GM18951 (cell line): ENCODE measurements around the gene MTA1.

Experiments used
- POLR2A ChIP-seq: IDR thresholded peaks from 4 replicates; pipeline ENCODE4 v1.6.1; 2011; ENCODE audit warnings: mild to moderate bottlenecking; ENCODE audit not compliant: insufficient read length, insufficient read depth; ENCODE audit errors: extremely low read depth
- in situ Hi-C: fragments of 300-500 bp; cut with MboI; formaldehyde crosslinking; loops from one replicate; pipeline ENCODE4 v1.12.0; 2022; ENCODE audit warnings: low sequenced_read_pairs, mixed read lengths, inconsistent platforms; ENCODE audit not compliant: unreplicated experiment

MTA1 gene

DNA sequence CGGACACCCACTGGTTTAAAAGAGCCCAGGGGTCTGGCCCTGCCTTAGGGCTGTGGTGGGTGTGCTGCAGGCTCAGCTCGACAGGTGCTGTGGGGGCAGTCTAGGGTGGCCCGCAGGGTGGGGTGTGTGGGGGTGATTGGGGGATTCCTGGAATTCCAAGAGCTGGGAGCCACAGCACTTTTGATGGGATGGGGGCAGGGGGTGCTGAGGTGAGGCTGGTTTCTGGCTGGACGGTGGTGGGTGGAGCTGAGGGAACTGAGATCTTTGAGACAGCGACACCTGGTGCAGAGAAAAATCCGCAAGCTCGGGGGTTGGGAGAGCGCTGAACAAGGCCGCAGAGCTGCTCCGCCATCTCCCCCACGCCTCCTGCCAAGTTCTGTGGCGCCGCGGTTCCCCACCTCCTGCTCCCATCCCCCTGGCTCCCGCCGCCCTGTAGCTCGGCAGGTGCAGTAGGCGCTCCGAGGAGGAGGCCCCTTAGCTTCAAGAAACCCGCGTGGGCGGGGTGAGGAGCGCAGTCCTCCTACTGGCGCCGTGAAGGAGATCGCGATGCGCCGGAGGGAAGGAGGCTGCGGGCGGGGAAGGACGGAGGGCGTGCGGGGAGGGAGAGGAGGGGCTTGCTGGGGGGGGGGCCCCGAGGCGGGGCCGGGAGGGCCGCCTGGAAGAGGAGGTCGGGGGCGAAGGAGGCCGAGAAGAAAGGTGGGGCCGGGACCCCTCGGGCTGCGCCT lies 70.1 kb downstream of the MTA1 start:
- peak; percentile 50 for TF ChIP-seq POLR2A
- in situ Hi-C loops = no loop called here

DNA sequence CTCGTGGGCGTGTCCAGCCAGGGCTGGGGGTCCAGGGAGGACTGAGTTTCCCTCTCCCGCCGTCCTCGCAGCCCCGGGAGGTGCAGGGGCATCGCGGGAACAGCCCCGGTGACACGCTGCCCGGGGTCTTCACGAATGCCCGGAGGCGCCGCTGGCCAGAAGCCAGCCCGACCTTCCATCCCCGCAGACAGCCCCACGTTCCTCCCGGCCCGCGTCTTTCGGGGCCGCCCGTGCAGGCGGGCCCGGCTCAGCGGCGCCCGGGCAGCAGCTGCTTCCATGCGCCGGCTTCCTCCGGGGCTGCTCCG lies 70.6 kb downstream of the MTA1 start:
- no peak for TF ChIP-seq POLR2A
- in situ Hi-C loops = no loop called here

DNA sequence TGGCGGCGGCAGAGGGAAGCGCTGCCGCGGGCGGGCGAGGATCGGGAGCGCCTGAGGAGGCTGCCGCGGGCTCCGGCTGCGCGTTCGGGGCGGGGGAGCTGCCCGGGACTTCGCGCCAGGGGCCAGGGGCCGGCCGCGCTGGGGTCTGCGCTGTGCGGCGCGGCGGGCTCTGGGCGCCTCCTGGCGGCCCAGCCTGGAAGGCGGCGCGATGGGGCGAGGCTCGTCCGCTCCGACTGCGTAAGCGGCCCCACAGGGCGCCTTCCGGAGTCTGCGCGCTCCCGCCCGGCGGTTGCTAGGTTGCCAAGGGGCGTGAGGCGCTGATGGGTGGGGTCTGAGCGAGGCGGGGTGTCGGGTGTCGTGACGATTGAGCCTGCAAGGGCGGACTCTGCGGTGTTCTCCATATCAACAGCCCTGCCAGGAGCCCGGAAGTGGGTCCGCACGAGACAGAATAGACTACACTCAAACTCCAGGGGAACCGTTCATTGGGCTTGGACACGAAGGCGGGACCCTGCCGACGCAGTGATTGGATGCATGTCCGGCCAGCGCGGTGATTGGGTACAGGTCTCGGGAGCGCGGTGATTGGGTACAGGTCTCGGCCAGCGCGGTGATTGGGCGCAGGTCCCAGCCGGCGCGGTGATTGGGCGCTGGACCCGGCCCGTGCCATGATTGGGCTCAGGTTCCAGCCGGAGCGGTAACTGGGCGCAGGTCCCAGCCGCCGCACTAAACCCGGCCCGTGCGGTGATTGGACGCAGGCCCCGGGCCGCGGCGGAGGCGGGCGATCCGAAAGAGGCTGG lies 71.1 kb downstream of the MTA1 start, which contains the start of gene TEDC1:
Gene TEDC1, plus strand, starts transcription at position 675 of the 794 bp plus-strand sequence. CDS start 130 bp downstream, outside the sequence.
- peak; percentile 81 for TF ChIP-seq POLR2A
- in situ Hi-C loops = no loop called here

DNA sequence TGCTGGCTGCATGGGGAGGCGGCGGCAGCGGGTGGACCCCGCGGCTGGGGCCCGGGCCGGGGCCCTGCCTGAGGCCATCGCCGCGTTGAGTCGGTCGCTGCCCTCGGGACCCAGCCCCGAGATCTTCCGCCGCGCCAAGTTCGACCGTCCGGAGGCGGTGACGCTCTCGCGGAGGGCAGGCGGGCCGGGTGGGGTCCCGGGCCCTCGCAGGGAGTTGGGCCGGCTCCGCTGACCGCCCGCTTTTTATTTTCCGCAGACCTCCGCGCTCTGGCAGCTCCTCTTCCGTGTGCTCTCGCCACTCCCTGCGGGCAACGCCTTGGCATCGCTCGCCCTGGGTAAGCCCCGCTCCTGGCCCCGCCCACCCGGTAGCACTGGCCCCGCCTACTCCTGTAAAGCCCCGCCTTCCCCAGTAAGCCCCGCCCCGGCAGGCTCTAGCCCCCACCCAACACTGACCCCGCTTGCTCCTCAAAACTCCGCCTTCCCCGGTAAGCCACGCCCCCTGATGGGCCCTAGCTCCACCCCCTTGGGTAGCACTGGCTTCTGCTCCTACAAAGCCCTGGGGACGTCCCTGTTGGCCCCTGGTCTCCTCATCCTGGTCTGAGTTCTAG lies 71.8 kb downstream of the MTA1 start:
- in situ Hi-C loops = no loop called here
- peak; percentile 23 for TF ChIP-seq POLR2A

DNA sequence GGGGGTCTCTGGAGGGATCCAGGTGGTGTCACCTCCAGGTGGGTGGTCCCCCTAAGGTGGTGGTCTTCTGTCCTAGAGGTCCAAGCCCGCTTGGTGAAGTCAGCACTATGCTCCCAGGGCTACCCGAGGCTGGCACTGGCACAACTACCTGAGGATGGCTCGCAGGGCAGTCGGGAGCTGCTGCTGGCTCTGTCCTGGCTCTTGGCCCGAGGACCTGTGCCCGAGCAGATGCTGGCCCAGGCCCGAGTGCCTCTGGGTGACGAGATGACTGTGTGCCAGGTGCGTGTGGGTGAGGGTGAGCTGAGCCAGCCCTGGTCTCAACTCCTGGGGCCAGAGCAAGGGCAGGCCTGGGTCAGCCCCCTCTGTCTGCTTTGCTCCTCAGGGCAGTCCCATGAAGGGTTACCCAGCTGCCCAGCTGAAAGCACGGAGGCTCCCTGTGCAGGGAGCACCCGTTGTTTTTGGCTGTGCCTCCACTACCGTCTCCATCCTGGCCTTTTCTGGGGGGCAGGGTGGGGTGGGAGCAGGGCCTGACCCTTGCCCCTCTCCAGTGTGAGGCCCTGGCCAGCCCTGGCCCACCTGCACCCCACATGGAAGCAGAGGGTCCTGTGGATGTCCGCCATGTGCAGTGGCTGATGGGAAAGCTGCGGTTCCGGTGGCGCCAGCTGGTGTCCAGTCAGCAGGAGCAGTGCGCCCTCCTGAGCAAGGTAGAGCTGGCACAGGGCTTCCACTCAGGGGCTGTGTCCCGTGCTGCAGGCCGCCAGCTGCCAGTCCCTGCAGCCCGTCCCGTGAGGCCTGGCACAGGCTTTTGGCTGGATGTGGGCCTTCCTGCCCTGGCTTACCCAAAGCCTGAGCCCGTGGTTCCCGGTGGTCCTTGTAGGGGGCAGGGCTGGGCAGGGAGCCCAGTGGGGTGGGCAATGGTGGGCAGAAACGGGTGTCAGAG lies 72.7 kb downstream of the MTA1 start:
- no peak for TF ChIP-seq POLR2A
- in situ Hi-C loops = no loop called here

DNA sequence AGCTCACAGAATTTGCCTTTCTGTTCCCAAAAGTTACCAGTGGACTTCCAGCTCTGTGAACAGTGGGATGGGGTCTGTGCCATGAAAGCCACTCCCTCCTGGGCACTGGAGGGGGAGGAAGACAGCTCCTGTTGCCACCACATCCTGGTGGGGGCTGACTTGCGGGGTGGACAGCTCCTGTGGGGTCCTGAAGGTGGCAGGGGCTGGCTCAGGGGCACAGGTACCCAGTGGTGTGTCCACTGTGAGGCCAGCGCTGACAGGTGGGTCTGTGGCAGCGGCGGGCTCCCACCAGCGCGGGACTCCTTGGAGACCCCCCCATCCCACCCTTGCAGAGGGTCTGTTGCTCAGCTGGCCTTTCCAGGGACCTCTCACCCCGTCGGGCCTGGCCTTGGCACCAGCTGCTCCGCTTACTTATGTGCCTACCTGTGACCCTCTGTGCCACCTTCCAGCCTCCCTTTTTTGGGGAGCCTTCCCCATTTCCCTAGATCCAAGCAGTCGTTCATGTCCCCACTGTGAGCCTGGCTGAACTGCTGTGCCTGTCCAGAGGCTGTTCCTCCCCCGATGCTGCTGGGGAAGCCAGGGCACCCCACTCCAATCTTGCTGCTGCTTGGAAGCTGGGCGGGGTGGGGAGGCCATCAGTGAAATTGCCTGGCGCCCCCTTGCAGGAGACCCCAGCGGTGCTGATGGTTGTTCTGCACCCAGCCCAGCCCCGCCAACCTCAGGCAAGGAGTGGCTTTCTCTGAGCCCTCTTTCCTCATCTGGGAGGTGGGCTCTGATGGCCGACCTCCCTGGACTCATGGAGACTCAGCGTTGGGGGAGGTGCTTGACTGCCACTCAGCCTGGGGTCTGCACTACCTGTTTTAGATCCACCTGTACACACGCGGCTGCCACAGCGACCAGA lies 73.6 kb downstream of the MTA1 start:
- in situ Hi-C loops = no loop called here

DNA sequence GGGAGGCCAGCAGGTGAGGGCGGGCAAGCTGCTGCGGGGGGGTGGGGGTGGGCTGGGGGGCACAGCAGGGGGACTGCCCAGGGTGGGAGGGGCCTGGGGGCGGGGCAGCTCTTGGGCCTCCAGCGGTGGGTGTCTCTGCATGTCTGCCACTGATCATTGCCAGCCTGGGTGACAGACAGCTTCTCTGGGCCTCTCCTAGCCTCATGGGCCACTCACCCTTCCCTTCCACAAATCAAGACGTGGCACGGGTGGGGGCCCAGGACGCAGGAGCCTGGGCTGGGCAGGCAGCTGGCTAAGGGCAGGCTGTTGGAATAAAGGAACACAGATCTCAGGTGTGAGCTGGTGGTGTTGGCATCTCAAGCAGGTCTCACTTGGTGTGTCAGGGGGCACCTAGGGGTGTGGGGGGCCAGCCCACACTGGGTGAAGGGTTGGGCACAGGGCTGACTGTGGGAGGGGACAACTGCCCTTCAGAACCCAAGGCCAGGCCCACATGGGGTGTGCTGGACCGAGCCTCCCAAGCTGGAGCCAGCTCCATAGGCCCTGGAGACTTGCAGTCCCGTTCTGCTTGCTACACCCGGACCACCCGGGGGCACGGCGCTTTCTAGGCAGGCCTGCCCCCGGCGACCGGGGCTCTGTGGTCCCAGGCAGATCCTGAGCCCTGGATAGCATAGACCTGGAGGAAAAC lies 74.4 kb downstream of the MTA1 start:
- in situ Hi-C loops = no loop called here
- TF ChIP-seq POLR2A = no peak

More for the DNA sequence above, 73.6 kb downstream of the MTA1 start:
- no peak for TF ChIP-seq POLR2A

DNA sequence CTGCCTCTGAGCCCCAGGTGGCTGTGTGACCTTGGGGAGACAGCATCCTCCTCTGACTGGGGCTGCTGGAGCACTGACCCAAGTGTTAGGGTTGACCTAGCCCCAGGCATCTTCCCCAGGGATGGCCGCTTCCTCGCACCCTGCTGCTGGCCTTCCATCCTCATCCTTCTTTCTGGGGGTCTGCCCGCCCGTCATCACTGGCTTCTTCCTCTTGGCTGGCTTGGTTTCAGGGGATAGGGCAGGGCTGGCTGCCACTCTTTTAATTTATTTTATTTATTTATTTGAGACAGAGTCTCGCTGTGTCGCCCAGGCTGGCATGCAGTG lies 74.9 kb downstream of the MTA1 start:
- TF ChIP-seq POLR2A = no peak
- in situ Hi-C loops = no loop called here

DNA sequence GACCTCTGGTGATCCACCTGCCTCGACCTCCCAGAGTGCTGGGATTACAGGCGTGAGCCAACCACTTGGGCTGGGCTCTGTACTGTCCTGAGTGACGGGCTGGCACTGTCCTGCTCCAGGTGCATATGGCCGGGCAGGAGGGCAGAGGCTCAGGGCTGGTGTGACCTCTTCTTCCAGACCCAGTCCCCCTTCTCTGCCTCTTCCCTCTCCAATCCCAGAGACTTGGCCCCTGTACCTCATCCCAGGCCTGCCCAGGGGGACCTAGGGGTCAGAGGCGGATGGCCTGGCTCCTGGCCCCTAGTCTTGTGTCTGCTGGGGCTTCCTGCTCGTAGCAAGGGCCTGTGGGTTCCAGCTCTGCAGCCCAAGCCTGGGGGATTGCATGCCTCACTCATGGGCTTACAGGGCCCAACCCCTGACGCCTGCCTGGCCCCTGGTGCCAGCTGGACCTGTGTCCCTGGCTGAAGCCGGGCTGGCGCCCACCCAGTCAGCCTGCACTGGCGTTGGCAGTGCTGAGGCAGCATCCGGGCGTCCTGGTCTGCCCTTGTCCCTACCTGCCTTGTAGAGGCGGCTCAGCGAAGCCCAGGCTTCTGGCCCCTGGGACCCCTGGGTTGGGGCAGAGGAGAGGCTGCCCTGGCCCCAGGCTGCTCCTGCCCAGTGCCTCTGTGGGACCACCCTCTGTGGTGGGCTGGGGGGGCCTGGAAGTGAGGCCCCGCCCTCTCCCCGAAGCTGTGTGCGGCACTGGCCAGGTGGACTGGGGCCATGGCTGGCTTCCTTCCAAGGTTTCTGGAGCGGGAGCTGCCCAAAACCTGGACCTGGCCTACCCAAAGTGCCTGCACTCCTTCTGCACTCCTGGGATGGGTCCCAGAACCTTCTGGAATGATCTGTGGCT lies 75.7 kb downstream of the MTA1 start:
- no peak for TF ChIP-seq POLR2A
- in situ Hi-C loops = no loop called here

DNA sequence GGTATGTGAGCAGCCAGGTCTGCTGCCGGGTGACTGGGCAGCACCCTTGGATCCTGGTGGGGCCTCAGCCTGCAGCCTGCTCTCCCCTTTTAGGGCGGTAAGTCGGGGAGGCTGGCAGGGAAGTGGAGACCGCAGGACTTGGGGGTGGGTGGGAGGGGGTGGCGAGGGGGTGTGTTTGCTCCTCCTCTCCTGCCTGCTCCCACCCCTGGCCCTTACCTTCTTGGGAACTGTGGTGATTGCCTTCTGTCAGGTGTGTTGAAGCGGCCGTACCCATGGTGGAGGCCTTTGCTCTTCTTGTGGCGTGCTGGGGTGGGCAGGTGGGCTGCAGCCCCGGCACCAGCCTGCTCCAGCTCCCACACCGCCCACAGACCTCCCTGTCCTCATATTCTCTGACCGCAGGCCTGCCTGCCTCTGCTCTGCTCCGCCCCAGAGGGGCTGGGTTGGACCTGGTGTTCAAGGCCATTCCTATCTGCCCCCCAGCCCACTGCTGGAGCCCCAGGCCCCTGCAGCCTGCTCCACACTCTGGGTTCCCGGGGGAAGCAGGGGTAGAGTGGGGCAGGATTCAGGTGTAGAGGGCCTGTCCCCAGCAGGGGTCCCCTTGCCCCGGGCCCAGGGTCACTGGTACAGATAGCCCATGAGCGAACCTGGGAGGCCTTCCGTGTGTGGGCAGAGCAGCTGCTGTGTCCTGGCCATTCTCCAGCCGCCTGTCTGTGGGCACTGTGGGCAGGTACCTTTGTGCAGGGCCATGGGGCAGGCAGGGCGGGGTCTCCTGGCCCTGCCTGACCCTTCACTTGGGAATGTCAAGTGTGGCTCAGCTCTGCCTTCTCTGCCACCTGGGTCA lies 76.6 kb downstream of the MTA1 start:
- TF ChIP-seq POLR2A = no peak
- in situ Hi-C loops = no loop called here
